ENCODE results near the gene SPG11.

The SPG11 gene

GRCh38 chr15:44666210-44667038, 3.0 kb upstream of the SPG11 start:
- no peak overlapping the region for H3K4me3 ChIP-seq (ENCODE audit: low read depth, low read length)
- TF ChIP-seq CTCF (IDR thresholded peaks at IDR 0.05; ENCODE audit: insufficient read depth, low read length, missing control alignments), result no peak
- CTCF ChIA-PET, result interaction anchor here (1.3 to 6.3 kb wide), 3 partner anchors 44 to 88 kb away, joined by 5 to 153 read pairs (median 12); partner anchors contain the start of genes PATL2 and TRIM69
- POLR2A ChIA-PET, result no interaction called here
- no peak for DNase-seq (ENCODE audit: low read depth, low spot score)

GRCh38 chr15:44662478-44663409, 718 bp downstream of the SPG11 start:
- peak overlapping the region; percentile 86 for H3K4me3 ChIP-seq (ENCODE audit: low read depth, low read length)
- ChIA-PET CTCF (interaction anchor here (0.7 to 6.3 kb wide), 34 partner anchors 8 to 191 kb away, joined by 3 to 153 read pairs (median 5); partner anchors contain the start of genes B2M, PATL2 and TRIM69), POLR2A (interaction anchor here (1.2 to 2.2 kb wide), 5 partner anchors 11 to 66 kb away, joined by 3 to 24 read pairs (median 8); partner anchors contain the start of genes B2M and PATL2)
- no peak for TF ChIP-seq CTCF (IDR thresholded peaks at IDR 0.05; ENCODE audit: insufficient read depth, low read length, missing control alignments)
- no peak for DNase-seq (ENCODE audit: low read depth, low spot score)

GRCh38 chr15:44661576-44661975, 1.9 kb downstream of the SPG11 start:
- TF ChIP-seq CTCF (IDR thresholded peaks at IDR 0.05; ENCODE audit: insufficient read depth, low read length, missing control alignments), result no peak
- CTCF ChIA-PET, result interaction anchor here (2.8 kb wide), 1 partner anchor 9 kb away, joined by 16 read pairs; no protein-coding TSS in a partner anchor
- no peak for DNase-seq (ENCODE audit: low read depth, low spot score)
- POLR2A ChIA-PET, result interaction anchor here (2.2 kb wide), 1 partner anchor 65 kb away, joined by 8 read pairs; no protein-coding TSS in a partner anchor
- no peak overlapping the region for H3K4me3 ChIP-seq (ENCODE audit: low read depth, low read length)

GRCh38 chr15:44659056-44659455, 4.4 kb downstream of the SPG11 start:
- TF ChIP-seq CTCF (IDR thresholded peaks at IDR 0.05; ENCODE audit: insufficient read depth, low read length, missing control alignments), result no peak
- no peak overlapping the region for H3K4me3 ChIP-seq (ENCODE audit: low read depth, low read length)
- CTCF ChIA-PET, result no interaction called here
- DNase-seq (ENCODE audit: low read depth, low spot score), result no peak
- POLR2A ChIA-PET, result interaction anchor here (1.1 kb wide), 1 partner anchor 52 kb away, joined by 3 read pairs; the partner anchor contains the start of genes B2M and PATL2

GRCh38 chr15:44657378-44657777, 6.1 kb downstream of the SPG11 start:
- ChIA-PET POLR2A (no interaction called here), CTCF (no interaction called here)
- DNase-seq (ENCODE audit: low read depth, low spot score), result no peak
- TF ChIP-seq CTCF (IDR thresholded peaks at IDR 0.05; ENCODE audit: insufficient read depth, low read length, missing control alignments), result no peak
- H3K4me3 ChIP-seq (ENCODE audit: low read depth, low read length), result no peak overlapping the region

Data from AG04449 (cell line).